HCT116 (cell line): ENCODE results near the gene ADCY2. TPM values are rescaled to one million over a fixed set of nuclear protein-coding genes. Genes with fewer than 3 reads are reported as not detected.

Experiments used
- ATAC-seq: fragments of 200-7000 bp; cut with Tn5 transposase; 2 replicates; pipeline ENCODE4 v1.9.1; 2020; ENCODE audit warnings: mild to moderate bottlenecking, moderate library complexity
- BruUV-seq: library from RNA; stranded (reverse); fragments of 400-500 nt; replicated peaks from 2 replicates; lab custom pipeline; 2021; lab: Mats Ljungman, UMichigan
- CTCF ChIA-PET: fragments of 300-600 bp; sonication (Branson Sonifier 250); formaldehyde crosslinking; loops from one replicate; lab custom pipeline; 2021; ENCODE audit warnings: antibody characterized with exemption; lab: Charles Lee
- POLR2A ChIA-PET: fragments of 300-600, 350-600 bp; sonication (Branson Sonifier 250); formaldehyde crosslinking; loops from one replicate; lab custom pipeline; 2021; ENCODE audit warnings: antibody characterized with exemption; lab: Charles Lee
- RAD21 ChIA-PET, 2 experiments: fragments of 300-600 bp; sonication (Branson Sonifier 250); formaldehyde crosslinking; loops; one replicate each; lab custom pipeline; 2023; ENCODE audit warnings: low total read pairs in 2 of 2; ENCODE audit not compliant: uncharacterized antibody in 2 of 2, unreplicated experiment in 2 of 2, low non-redundant PET in 1 of 2; lab: Charles Lee
- DNase-seq: peaks from one replicate; pipeline ENCODE4 v3.0.0-alpha.2; 2010; ENCODE audit warnings: low read depth, low spot score
- H2AFZ ChIP-seq: fragments of 200-600 bp; shearing (Covaris generic), sonication (generic); 2 replicates; pipeline ENCODE4 v1.6.1; 2017; ENCODE audit warnings: low read depth, mixed run types, mixed read lengths, antibody characterized with exemption, low read length; ENCODE audit not compliant: poor library complexity, severe bottlenecking
- H3K27ac ChIP-seq: 2 replicates; pipeline ENCODE4 v1.5.1; 2012; ENCODE audit warnings: low read depth, low read length
- H3K27me3 ChIP-seq: fragments of 200-600 bp; sonication (generic); 2 replicates; pipeline ENCODE4 v1.6.1; 2016; ENCODE audit warnings: mixed run types, low read length, mixed read lengths; ENCODE audit not compliant: insufficient read depth
- H3K36me3 ChIP-seq, 2 experiments: fragments of 200-500 bp in 1 of 2; fragments of 200-600 bp in 1 of 2; sonication (Bioruptor generic) in 1 of 2; sonication (generic) in 1 of 2; 2 replicates each; pipeline versions ENCODE4 v1.5.1 to v1.6.1; 2014 to 2016; ENCODE audit warnings: low read length in 2 of 2, inconsistent platforms in 1 of 2, mixed read lengths in 1 of 2, mixed run types in 1 of 2; ENCODE audit not compliant: insufficient read depth in 2 of 2, control insufficient read depth in 1 of 2
- H3K4me1 ChIP-seq, 2 experiments: fragments of 200-600 bp in 1 of 2; sonication (generic) in 1 of 2; 2 replicates each; pipeline versions ENCODE4 v1.5.1 to v1.6.1; 2012 to 2017; ENCODE audit warnings: low read length in 2 of 2, inconsistent platforms in 1 of 2, mild to moderate bottlenecking in 1 of 2, mixed read lengths in 1 of 2, mixed run types in 1 of 2, moderate library complexity in 1 of 2; ENCODE audit not compliant: insufficient read depth in 2 of 2, control insufficient read depth in 1 of 2
- H3K4me2 ChIP-seq: fragments of 200-600 bp; sonication (generic); 2 replicates; pipeline ENCODE4 v1.6.1; 2017; ENCODE audit warnings: mixed run types, low read length, mixed read lengths
- H3K4me3 ChIP-seq, 2 experiments: fragments of 200-600 bp in 1 of 2; sonication (generic) in 1 of 2; replicated peaks in 1 of 2; 2 replicates each; pipeline ENCODE4 v1.5.1; 2011 to 2016; ENCODE audit warnings: low read length in 2 of 2, control low read depth in 1 of 2, low read depth in 1 of 2, mild to moderate bottlenecking in 1 of 2, mixed read lengths in 1 of 2, mixed run types in 1 of 2
- H3K79me2 ChIP-seq: fragments of 200-600 bp; sonication (generic); 2 replicates; pipeline ENCODE4 v1.6.1; 2017; ENCODE audit warnings: mild to moderate bottlenecking, mixed run types, low read length, moderate library complexity, mixed read lengths; ENCODE audit not compliant: insufficient read depth
- H3K9ac ChIP-seq: fragments of 200-600 bp; sonication (generic); 2 replicates; pipeline ENCODE4 v1.6.1; 2016; ENCODE audit warnings: low read length, mixed read lengths
- H3K9me2 ChIP-seq: fragments of 200-600 bp; sonication (generic), shearing (Covaris generic); 2 replicates; pipeline ENCODE4 v1.6.1; 2017; ENCODE audit warnings: mixed run types, mild to moderate bottlenecking, moderate library complexity; ENCODE audit not compliant: insufficient read depth
- H3K9me3 ChIP-seq, 2 experiments: fragments of 200-500 bp in 1 of 2; fragments of 200-600 bp in 1 of 2; sonication (Bioruptor generic) in 1 of 2; sonication (generic) in 1 of 2; 2 replicates each; pipeline ENCODE4 v1.6.1; 2014 to 2017; ENCODE audit warnings: low read length in 2 of 2, mixed read lengths in 2 of 2, inconsistent platforms in 1 of 2, low read depth in 1 of 2, mild to moderate bottlenecking in 1 of 2, mixed run types in 1 of 2, moderate library complexity in 1 of 2; ENCODE audit not compliant: control insufficient read depth in 1 of 2, insufficient read depth in 1 of 2
- H4K20me1 ChIP-seq: fragments of 200-600 bp; sonication (generic), shearing (Covaris generic); 2 replicates; pipeline ENCODE4 v1.6.1; 2017; ENCODE audit warnings: mixed run types, mild to moderate bottlenecking, moderate library complexity; ENCODE audit not compliant: insufficient read depth
- EGR1 ChIP-seq: IDR thresholded peaks from 2 replicates; pipeline ENCODE4 v1.6.1; 2012; ENCODE audit warnings: low read depth
- EZH2 ChIP-seq: fragments of 200-600 bp; sonication (generic); IDR thresholded peaks from 2 replicates; pipeline ENCODE4 v1.6.1; 2017; ENCODE audit warnings: antibody characterized with exemption, mixed run types
- EZH2phosphoT487 ChIP-seq: fragments of 200-600 bp; IDR thresholded peaks from 2 replicates; pipeline ENCODE4 v1.6.1; 2018; ENCODE audit warnings: antibody characterized with exemption, borderline replicate concordance
- SP1 ChIP-seq: IDR thresholded peaks from 2 replicates; pipeline ENCODE4 v1.6.1; 2012; ENCODE audit warnings: low read depth
- SRF ChIP-seq: IDR thresholded peaks from 2 replicates; pipeline ENCODE4 v1.6.1; 2012; ENCODE audit warnings: low read depth
- YY1 ChIP-seq: IDR thresholded peaks from 2 replicates; pipeline ENCODE4 v1.6.1; 2011; ENCODE audit warnings: low read length, low read depth, moderate library complexity, mild to moderate bottlenecking; ENCODE audit not compliant: insufficient replicate concordance; ENCODE audit errors: extremely low read depth
- ZFX ChIP-seq: fragments of 450-650 bp; IDR thresholded peaks from 2 replicates; pipeline ENCODE4 v1.6.1; 2017
- intact Hi-C: fragments of 100-400 bp; cut with micrococcal nuclease; formaldehyde crosslinking; loops from 2 replicates; pipeline ENCODE4 v1.10.0; 2022
- total RNA-seq: library from RNA; stranded (reverse); gene quantifications from one replicate; pipeline ENCODE4 v1.2.1, GENCODE V29; 2021; ENCODE audit not compliant: unreplicated experiment
- TF ChIP-seq, protein P1 (sequence below): IDR thresholded peaks from 2 replicates; pipeline ENCODE4 v1.6.1; 2011; ENCODE audit warnings: mild to moderate bottlenecking, low read length, moderate library complexity; ENCODE audit not compliant: insufficient replicate concordance; ENCODE audit errors: extremely low read depth
- TF ChIP-seq, protein P2 (sequence below), 3 experiments: fragments of 200-600 bp in 1 of 3; sonication (generic) in 1 of 3; IDR thresholded peaks in 2 of 3; conservative IDR thresholded peaks in 1 of 3; 2 replicates each; pipeline ENCODE4 v1.5.1; 2012 to 2017; ENCODE audit warnings: low read depth in 2 of 3, low read length in 2 of 3, antibody characterized with exemption in 1 of 3, borderline replicate concordance in 1 of 3, control low read depth in 1 of 3, mild to moderate bottlenecking in 1 of 3, mixed read lengths in 1 of 3, mixed run types in 1 of 3, moderate library complexity in 1 of 3; ENCODE audit not compliant: insufficient read depth in 1 of 3
- TF ChIP-seq, protein P3 (sequence below): IDR thresholded peaks from 2 replicates; pipeline ENCODE4 v1.6.1; 2012; ENCODE audit warnings: low read depth

ADCY2 gene
- total RNA-seq, 1 experiment from 2014 or later = 0.15 TPM

DNA sequence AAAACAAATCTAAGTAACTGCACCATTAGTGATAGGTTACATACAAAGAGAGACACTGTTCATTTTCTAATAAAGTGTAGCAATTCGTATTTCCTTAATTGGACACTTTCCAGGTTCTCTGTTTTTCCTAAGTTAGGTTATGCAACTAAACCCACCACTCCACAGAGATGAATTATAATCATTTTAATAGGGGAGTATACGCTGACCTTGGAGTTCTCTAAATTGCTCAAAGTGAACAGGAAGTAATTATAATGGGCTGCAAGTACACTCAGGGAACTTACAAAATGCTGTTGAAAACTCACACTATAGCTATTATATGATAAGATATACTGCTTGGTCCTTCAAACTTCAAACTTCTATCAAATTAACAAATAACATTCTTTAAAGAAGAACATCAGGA, 18.2 kb upstream of the ADCY2 start:
- ChIA-PET RAD21 (no interaction called here), CTCF (no interaction called here), POLR2A (no interaction called here)
- intact Hi-C loops = no loop called here
- no peaks in the 10 kb centered on the region for H3K79me2 ChIP-seq
- H3K4me2 ChIP-seq = no peak overlapping the region
- H4K20me1 ChIP-seq = no peaks in the 10 kb centered on the region
- no peak overlapping the region for H2AFZ ChIP-seq
- no peak overlapping the region for H3K4me3 ChIP-seq
- BruUV-seq = no TSS peak
- no peak overlapping the region for H3K27ac ChIP-seq
- H3K36me3 ChIP-seq = no peaks in the 10 kb centered on the region
- no peak for TF ChIP-seq SP1
- no peak for TF ChIP-seq EZH2phosphoT487
- TF ChIP-seq YY1 = no peak
- TF ChIP-seq SRF = no peak
- no peak for TF ChIP-seq ZFX
- no peak for TF ChIP-seq EZH2
- TF ChIP-seq, protein P1, sequence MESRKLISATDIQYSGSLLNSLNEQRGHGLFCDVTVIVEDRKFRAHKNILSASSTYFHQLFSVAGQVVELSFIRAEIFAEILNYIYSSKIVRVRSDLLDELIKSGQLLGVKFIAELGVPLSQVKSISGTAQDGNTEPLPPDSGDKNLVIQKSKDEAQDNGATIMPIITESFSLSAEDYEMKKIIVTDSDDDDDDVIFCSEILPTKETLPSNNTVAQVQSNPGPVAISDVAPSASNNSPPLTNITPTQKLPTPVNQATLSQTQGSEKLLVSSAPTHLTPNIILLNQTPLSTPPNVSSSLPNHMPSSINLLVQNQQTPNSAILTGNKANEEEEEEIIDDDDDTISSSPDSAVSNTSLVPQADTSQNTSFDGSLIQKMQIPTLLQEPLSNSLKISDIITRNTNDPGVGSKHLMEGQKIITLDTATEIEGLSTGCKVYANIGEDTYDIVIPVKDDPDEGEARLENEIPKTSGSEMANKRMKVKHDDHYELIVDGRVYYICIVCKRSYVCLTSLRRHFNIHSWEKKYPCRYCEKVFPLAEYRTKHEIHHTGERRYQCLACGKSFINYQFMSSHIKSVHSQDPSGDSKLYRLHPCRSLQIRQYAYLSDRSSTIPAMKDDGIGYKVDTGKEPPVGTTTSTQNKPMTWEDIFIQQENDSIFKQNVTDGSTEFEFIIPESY = no peak
- TF ChIP-seq, protein P2, sequence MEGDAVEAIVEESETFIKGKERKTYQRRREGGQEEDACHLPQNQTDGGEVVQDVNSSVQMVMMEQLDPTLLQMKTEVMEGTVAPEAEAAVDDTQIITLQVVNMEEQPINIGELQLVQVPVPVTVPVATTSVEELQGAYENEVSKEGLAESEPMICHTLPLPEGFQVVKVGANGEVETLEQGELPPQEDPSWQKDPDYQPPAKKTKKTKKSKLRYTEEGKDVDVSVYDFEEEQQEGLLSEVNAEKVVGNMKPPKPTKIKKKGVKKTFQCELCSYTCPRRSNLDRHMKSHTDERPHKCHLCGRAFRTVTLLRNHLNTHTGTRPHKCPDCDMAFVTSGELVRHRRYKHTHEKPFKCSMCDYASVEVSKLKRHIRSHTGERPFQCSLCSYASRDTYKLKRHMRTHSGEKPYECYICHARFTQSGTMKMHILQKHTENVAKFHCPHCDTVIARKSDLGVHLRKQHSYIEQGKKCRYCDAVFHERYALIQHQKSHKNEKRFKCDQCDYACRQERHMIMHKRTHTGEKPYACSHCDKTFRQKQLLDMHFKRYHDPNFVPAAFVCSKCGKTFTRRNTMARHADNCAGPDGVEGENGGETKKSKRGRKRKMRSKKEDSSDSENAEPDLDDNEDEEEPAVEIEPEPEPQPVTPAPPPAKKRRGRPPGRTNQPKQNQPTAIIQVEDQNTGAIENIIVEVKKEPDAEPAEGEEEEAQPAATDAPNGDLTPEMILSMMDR (IDR thresholded peaks at IDR 0.05 in 2 of 3, conservative IDR thresholded peaks at IDR 0.05 in 1 of 3; ENCODE audit: borderline replicate concordance in 1 of 3, insufficient read depth in 1 of 3, low read depth in 2 of 3, low read length in 2 of 3) = no peak
- TF ChIP-seq, protein P3, sequence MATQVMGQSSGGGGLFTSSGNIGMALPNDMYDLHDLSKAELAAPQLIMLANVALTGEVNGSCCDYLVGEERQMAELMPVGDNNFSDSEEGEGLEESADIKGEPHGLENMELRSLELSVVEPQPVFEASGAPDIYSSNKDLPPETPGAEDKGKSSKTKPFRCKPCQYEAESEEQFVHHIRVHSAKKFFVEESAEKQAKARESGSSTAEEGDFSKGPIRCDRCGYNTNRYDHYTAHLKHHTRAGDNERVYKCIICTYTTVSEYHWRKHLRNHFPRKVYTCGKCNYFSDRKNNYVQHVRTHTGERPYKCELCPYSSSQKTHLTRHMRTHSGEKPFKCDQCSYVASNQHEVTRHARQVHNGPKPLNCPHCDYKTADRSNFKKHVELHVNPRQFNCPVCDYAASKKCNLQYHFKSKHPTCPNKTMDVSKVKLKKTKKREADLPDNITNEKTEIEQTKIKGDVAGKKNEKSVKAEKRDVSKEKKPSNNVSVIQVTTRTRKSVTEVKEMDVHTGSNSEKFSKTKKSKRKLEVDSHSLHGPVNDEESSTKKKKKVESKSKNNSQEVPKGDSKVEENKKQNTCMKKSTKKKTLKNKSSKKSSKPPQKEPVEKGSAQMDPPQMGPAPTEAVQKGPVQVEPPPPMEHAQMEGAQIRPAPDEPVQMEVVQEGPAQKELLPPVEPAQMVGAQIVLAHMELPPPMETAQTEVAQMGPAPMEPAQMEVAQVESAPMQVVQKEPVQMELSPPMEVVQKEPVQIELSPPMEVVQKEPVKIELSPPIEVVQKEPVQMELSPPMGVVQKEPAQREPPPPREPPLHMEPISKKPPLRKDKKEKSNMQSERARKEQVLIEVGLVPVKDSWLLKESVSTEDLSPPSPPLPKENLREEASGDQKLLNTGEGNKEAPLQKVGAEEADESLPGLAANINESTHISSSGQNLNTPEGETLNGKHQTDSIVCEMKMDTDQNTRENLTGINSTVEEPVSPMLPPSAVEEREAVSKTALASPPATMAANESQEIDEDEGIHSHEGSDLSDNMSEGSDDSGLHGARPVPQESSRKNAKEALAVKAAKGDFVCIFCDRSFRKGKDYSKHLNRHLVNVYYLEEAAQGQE = no peak
- TF ChIP-seq EGR1 = no peak
- no peak overlapping the region for H3K9ac ChIP-seq
- H3K9me2 ChIP-seq = no peaks in the 10 kb centered on the region
- H3K27me3 ChIP-seq = no peaks in the 10 kb centered on the region
- no peak for DNase-seq
- peaks cover 4 to 13% of the 10 kb centered on the region in 2 experiments; a peak in 2 of 4 replicates for H3K9me3 ChIP-seq
- ATAC-seq = no peak
- no peaks in the 10 kb centered on the region for H3K4me1 ChIP-seq
